ENCODE data around the gene SLC9A9. TPM values are rescaled to one million over a fixed set of nuclear protein-coding genes. Genes with fewer than 3 reads are reported as not detected.

The SLC9A9 gene
- total RNA-seq, 3 donors from 2014 or later (not counting 1 experiment from before 2014, with no cell fraction given): 24.0 to 29.1 (median 27.2) TPM

DNA sequence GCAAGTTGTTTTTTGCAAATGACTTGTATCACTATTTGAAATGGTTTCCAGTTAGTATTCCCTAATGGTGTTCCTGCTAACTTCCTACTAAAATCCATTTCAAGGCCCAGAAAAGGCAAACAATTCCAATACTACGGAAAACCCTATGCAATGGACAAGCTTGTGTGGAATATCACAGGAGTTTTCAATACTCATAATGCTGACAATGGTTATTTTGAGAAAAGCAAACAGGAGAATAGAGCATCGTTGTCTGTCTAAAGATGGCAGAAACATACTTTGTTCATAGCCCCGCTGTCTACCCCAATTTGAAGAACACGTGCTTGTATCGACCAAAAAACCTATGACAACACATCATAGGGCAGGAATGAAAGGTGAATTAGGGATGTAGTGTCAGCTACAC, 400.8 kb downstream of the SLC9A9 start:
- no peaks in the 10 kb centered on the region for H3K27me3 ChIP-seq (ENCODE audit: control insufficient read depth, insufficient read depth, low read length)
- TF ChIP-seq, protein P1, sequence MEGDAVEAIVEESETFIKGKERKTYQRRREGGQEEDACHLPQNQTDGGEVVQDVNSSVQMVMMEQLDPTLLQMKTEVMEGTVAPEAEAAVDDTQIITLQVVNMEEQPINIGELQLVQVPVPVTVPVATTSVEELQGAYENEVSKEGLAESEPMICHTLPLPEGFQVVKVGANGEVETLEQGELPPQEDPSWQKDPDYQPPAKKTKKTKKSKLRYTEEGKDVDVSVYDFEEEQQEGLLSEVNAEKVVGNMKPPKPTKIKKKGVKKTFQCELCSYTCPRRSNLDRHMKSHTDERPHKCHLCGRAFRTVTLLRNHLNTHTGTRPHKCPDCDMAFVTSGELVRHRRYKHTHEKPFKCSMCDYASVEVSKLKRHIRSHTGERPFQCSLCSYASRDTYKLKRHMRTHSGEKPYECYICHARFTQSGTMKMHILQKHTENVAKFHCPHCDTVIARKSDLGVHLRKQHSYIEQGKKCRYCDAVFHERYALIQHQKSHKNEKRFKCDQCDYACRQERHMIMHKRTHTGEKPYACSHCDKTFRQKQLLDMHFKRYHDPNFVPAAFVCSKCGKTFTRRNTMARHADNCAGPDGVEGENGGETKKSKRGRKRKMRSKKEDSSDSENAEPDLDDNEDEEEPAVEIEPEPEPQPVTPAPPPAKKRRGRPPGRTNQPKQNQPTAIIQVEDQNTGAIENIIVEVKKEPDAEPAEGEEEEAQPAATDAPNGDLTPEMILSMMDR (IDR thresholded peaks at IDR 0.05): no peak
- H3K9me3 ChIP-seq (ENCODE audit: control insufficient read depth, insufficient read depth, low read length): no peaks in the 10 kb centered on the region
- WGBS (ENCODE audit: insufficient coverage): 94% methylated on average over 4 of the region's 5 CpGs
- H3K36me3 ChIP-seq (ENCODE audit: control insufficient read depth, insufficient read depth, low read length): no peaks in the 10 kb centered on the region
- Mint-ChIP-seq H3K36me3 (no peaks in the 10 kb centered on the region), H3K4me3 (no peak overlapping the region), H3K4me1 (peaks cover 31 to 51% of the 10 kb centered on the region in 2 donors), H3K27me3 (ENCODE audit: low read depth in 2 of 2) (no peaks in the 10 kb centered on the region), H3K27ac (no peak overlapping the region), H3K9me3 (no peaks in the 10 kb centered on the region)
- ATAC-seq: no peak
- H3K4me1 ChIP-seq (ENCODE audit: control insufficient read depth, insufficient read depth, low read length): peaks cover 8% of the 10 kb centered on the region
- intact Hi-C loops (cut with micrococcal nuclease): loop anchor here (10.0 kb wide), 1 partner anchor 203 kb away; no protein-coding TSS in a partner anchor
- DNase-seq: no peak
- H3K4me3 ChIP-seq (ENCODE audit: low read length): no peak overlapping the region
- no peak overlapping the region for H3K27ac ChIP-seq (ENCODE audit: low read length)

GRCh38 chr3:143445118-143445517, 403.1 kb downstream of the SLC9A9 start:
- ATAC-seq (peak; percentile 64 to 79 (median 78)), DNase-seq (no peak)
- Mint-ChIP-seq H3K4me3 (no peak overlapping the region), H3K27me3 (ENCODE audit: low read depth in 2 of 2) (no peaks in the 10 kb centered on the region), H3K27ac (peak overlapping the region in 1 of 2 donors; percentile 70), H3K4me1 (peaks cover 27 to 42% of the 10 kb centered on the region in 2 donors), H3K9me3 (no peaks in the 10 kb centered on the region), H3K36me3 (no peaks in the 10 kb centered on the region)
- Histone ChIP-seq H3K27me3 (ENCODE audit: control insufficient read depth, insufficient read depth, low read length) (no peaks in the 10 kb centered on the region), H3K4me1 (ENCODE audit: control insufficient read depth, insufficient read depth, low read length) (peaks cover 8% of the 10 kb centered on the region), H3K4me3 (ENCODE audit: low read length) (no peak overlapping the region), H3K27ac (ENCODE audit: low read length) (no peak overlapping the region), H3K36me3 (ENCODE audit: control insufficient read depth, insufficient read depth, low read length) (no peaks in the 10 kb centered on the region), H3K9me3 (ENCODE audit: control insufficient read depth, insufficient read depth, low read length) (no peaks in the 10 kb centered on the region)
- intact Hi-C loops (cut with micrococcal nuclease): loop anchor here (10.0 kb wide), 1 partner anchor 200 kb away; no protein-coding TSS in a partner anchor
- WGBS (ENCODE audit: insufficient coverage): 64% methylated on average over 2 of the region's 2 CpGs
- TF ChIP-seq, protein P1 (IDR thresholded peaks at IDR 0.05): no peak

DNA sequence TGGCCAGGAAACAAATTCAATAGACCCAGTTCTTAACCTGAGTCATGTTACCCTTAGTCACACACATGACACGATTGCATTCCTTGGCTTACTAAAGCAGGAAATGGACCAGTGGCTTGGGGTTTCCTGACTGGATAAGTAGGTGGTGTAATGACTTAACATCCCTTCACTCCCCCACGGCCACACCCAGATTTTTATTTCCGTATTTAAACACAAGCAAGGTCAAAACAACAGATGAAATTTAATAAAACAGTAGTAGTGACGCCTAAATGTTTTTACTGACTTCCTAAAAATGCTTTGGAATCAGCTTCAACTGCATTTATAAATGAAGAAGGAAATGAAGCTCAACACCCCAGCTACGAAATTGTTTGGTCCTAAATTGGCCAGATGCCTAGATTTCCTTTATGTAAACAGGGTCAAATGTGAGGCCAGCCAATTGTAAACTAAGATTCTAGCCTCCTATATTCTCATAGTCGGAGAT, 404.4 kb downstream of the SLC9A9 start:
- WGBS (ENCODE audit: insufficient coverage): 69% methylated on average over 3 of the region's 6 CpGs
- H3K27ac Mint-ChIP-seq: peak overlapping the region in 1 of 2 donors; percentile 70
- TF ChIP-seq, protein P1 (IDR thresholded peaks at IDR 0.05): no peak
- no peak overlapping the region for H3K4me3 Mint-ChIP-seq
- DNase-seq (peak in 1 of 2 donors; percentile 29), ATAC-seq (peak; percentile 30 to 48 (median 47))
- Histone ChIP-seq H3K4me3 (ENCODE audit: low read length) (no peak overlapping the region), H3K36me3 (ENCODE audit: control insufficient read depth, insufficient read depth, low read length) (no peaks in the 10 kb centered on the region), H3K9me3 (ENCODE audit: control insufficient read depth, insufficient read depth, low read length) (no peaks in the 10 kb centered on the region), H3K27me3 (ENCODE audit: control insufficient read depth, insufficient read depth, low read length) (no peaks in the 10 kb centered on the region), H3K4me1 (ENCODE audit: control insufficient read depth, insufficient read depth, low read length) (peaks cover 8% of the 10 kb centered on the region), H3K27ac (ENCODE audit: low read length) (no peak overlapping the region)
- H3K36me3 Mint-ChIP-seq: no peaks in the 10 kb centered on the region
- intact Hi-C loops (cut with micrococcal nuclease): loop anchor here (5.0 to 10.0 kb wide), 2 partner anchors 199 to 322 kb away; no protein-coding TSS in a partner anchor
- H3K4me1 Mint-ChIP-seq: peaks cover 32 to 46% of the 10 kb centered on the region in 2 donors
- no peaks in the 10 kb centered on the region for H3K9me3 Mint-ChIP-seq
- no peaks in the 10 kb centered on the region for H3K27me3 Mint-ChIP-seq (ENCODE audit: low read depth in 2 of 2)

All from natural killer cell (primary cell).